PFSK-1 (cell line): ENCODE data around the gene ATL2.

Experiments used
- POLR2AphosphoS5 ChIP-seq: IDR thresholded peaks from 2 replicates; pipeline ENCODE4 v1.6.1; 2012; ENCODE audit warnings: low read depth, mild to moderate bottlenecking, control low read depth, low read length, moderate library complexity
- REST ChIP-seq, 2 experiments: IDR thresholded peaks; 2 replicates each; pipeline versions ENCODE4 v1.6.1 to v1.8.0; 2011 to 2012; ENCODE audit warnings: low read depth in 2 of 2, low read length in 2 of 2, control low read depth in 1 of 2, inconsistent platforms in 1 of 2, mild to moderate bottlenecking in 1 of 2, moderate library complexity in 1 of 2; ENCODE audit not compliant: insufficient read depth in 1 of 2

- TF ChIP-seq POLR2AphosphoS5 = no peak
- TF ChIP-seq REST (IDR thresholded peaks at IDR 0.05; ENCODE audit: insufficient read depth in 1 of 2, low read depth in 2 of 2, low read length in 2 of 2) = no peak
Measured at GRCh38 chr2:38322224-38322914, 54.7 kb downstream of the ATL2 start.
